HG02798 (cell line): ENCODE data around the gene CELF2.

Experiments used
- ATAC-seq: cut with Tn5 transposase; IDR thresholded peaks from one replicate; pipeline ENCODE4 v1.9.1; 2021; ENCODE audit warnings: mild to moderate bottlenecking; ENCODE audit not compliant: unreplicated experiment, poor library complexity

The CELF2 gene

GRCh38 chr10:11020548-11020942, 2.9 kb downstream of the CELF2 start:
- no peak for ATAC-seq

- ATAC-seq, result no peak
Observed at GRCh38 chr10:11022213-11022612, 4.5 kb downstream of the CELF2 start.

GRCh38 chr10:11023009-11023953, 5.6 kb downstream of the CELF2 start:
- ATAC-seq, result no peak

DNA sequence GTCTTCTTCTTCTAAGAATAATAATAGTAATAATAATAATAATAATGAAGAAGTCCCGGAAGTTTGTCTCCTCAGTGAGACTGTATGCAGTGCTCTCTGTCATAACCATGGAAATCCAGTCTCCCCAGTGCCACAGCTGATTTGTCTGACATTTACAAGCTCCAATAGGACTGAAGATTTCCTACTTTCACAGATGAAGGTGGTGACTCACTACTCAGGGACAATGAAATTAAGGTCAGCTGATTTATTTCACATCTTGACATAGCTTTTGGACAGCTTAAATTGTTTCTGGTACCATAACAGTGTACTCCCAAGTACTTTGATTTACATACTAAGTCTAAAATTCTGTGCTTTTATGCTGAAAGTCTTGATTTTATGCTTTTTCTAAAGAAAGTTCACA, 6.9 kb downstream of the CELF2 start:
- ATAC-seq, result no peak

DNA sequence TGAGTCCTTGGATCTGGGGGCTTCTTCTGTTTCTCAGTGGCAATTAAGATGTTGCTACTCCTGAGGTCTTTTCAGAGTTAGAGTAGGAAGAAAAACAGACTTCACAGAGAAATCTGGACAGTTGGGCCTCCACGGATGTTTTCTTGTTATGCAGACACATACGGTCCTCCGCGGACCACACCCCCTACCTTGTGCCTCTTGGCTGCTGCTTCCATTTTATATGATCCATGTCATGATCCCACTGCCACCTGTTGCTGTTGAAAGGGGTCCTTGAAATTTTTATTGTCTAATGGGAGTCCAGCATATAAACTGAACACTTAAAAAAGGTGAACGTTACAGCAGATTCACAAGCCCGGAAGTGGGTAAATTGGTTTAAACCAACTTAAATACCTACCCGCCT, 8.3 kb downstream of the CELF2 start:
- no peak for ATAC-seq

DNA sequence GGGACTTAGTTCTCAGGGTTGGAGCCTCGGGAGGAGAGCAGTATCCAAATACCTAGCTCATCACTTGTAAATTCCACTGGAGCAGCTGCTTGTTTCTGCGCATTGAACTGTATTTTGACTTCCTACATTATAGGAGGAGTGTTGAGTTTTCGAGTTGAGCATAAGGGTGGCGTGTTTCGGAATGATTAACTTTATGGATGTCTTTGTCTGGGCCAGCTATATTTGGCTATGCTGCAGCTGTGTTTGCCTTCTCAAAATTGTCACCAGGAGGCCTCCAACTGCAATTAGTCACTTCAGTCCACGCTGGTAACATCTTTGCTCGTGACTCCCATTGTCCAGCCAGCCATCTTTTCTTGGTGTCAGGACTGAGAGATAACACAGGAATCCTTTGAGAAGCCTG, 9.1 kb downstream of the CELF2 start:
- ATAC-seq, result no peak

DNA sequence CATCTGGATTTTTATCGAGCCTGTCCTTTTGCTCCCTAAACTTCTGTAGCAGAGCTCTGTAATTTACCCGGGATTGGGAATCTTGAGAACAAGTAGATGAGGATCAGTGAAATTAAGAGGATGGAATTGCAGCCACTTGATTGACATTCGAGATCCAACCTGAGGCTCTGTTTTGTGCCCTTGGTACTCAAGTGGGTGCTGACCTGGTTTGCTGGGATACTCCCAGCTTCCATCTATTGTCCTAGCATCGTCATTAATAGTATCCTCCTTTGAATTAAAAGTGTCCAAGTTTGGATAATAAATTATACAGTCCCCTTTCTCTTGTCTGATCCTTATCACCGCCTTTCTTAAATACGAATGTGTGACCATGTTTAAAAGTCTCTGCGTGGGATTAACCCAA, 17.1 kb downstream of the CELF2 start:
- ATAC-seq, result no peak

DNA sequence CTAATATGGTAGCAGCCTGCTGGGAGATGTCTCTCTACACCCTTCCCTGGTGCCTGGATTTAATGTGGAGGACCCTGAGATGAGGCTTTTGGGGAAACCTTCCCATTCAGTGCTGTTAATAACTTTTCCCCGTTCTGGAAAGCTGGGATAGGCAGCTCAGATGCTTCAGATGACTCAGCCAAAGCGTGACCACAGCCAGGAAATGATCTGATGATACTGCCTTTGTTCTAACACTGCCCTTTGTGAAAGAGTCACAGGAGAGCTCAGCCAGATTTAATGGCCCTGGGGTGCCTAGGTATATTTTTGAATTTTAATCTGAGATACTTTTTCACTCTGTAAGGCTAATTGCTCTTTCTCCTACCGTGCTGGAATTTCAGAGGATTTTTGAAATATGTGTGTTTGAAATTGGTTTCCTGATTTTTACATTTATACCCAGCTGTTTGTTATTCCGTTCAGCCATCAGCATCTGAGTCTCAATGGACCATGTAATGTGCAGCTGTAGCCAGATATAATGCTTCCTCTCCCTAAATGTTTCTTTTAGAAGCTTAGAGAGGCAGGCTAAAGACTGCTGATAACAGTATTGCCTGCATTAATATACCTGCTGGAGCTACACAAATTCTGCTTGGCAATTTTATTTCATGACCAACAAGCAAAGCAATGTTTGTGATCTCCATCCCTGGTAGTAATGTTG, 17.8 kb downstream of the CELF2 start:
- ATAC-seq, result no peak

DNA sequence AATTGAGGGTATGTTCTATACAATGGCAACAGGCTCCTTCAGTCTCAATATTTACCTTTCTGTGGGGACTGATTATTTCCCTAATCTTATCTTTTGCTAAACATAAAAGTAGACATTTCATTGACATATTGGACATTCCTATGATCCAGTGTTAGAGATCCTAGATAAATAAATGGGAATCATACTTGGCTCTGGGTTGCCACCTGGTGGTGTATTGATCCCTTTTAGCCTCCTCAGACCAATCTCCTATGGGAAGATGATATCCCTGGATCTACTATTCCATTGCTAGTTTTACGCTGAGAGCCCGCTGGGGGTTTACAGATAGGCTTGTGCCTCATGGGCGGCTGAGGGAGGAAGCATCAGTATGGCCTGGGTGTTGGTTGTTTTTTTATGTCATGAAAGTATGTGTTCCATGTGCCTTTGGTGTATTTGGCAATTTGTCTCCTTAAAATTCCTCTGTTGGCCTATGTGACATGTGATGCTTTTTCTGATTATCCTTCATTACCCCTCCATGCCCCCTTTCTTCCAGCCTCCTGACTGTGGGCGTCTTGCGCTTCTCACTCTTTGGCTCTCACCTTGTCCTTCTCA, 18.8 kb downstream of the CELF2 start:
- ATAC-seq, result no peak

GRCh38 chr10:11037991-11038390, 20.3 kb downstream of the CELF2 start:
- no peak for ATAC-seq

- ATAC-seq, result no peak
Observed at GRCh38 chr10:11042357-11042756, 24.7 kb downstream of the CELF2 start.

DNA sequence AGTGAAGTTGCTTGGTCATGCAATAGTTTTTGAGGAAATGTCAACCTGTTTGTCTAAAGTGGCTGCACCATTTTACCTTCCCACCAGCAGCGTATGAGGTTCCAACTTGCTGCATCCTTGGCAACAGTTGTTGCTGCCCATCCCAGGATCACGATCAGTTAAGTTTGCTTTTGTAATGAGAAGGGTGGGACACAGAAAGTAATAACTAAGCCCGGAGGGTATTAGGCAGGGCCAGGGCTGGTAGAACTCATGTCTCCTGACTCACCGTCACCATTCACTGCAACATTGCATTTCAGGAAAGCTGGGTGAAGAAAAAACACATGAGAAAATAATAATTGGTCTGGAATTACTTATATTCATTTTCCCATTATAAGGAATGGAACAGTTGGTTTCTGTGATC, 25.4 kb downstream of the CELF2 start:
- no peak for ATAC-seq

DNA sequence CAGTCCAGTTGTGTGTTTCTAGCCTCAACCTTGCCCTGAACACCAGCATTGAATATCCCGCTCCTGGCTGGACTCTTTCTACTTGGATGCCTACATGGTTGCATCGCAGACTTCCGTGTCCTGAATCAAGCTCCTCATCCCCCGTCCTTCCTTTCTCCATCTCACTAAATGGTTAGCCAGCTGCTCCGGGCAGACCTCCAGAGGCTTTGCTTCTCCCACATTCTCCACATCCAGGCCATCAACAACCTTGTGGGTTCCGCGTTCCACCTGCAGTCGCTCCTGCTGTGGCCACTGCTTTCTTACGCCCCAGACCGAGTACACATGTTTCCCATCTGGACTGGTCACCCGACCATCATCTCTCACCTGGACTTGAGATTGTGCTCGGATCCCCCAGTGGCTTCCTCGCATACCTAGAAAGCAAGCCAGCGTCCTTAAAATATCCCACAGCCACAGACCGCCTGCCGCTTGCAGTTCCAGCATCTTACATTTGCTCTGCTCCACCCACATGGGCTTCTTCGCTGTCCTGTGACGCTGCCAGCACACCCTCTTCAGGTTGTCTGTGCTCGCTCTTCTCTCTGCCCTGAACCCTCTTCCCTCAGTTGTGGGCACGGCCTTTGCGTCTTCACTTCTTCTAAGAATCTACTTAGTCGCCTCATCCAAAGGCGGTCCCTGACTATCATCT, 25.9 kb downstream of the CELF2 start:
- ATAC-seq, result no peak

GRCh38 chr10:11045487-11045886, 27.8 kb downstream of the CELF2 start:
- ATAC-seq, result no peak

GRCh38 chr10:11045995-11046775, 28.5 kb downstream of the CELF2 start:
- ATAC-seq, result no peak

GRCh38 chr10:11046776-11047160, 29.1 kb downstream of the CELF2 start:
- no peak for ATAC-seq

- no peak for ATAC-seq
Observed at GRCh38 chr10:11048707-11049278, 31.1 kb downstream of the CELF2 start.

DNA sequence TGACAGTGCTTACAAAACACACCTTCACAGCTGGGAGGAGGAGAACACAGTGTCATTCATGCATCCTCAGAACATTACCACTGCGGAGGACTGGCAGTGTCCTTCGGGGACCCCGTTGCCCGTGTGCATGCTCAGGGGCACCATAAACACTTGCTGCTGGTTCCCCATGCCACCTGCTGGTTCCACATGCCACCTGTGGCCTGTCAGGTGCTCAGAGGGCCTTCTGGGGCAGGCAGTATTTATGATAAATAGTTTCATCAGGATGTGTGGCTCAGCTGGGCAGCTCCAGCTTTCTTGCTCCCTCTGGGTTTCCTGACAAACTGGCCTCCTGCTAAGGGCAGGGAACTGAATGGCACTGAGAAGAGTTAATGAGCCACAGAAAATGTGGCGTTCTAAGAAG, 32.1 kb downstream of the CELF2 start:
- no peak for ATAC-seq
